ENCODE data around the gene SF1. TPM values are rescaled to one million over a fixed set of nuclear protein-coding genes. Genes with fewer than 3 reads are reported as not detected.

SF1 gene
- polyA plus RNA-seq, 1 of the 3 experiments (the other 2 are of a cell fraction): 66.3 TPM

DNA sequence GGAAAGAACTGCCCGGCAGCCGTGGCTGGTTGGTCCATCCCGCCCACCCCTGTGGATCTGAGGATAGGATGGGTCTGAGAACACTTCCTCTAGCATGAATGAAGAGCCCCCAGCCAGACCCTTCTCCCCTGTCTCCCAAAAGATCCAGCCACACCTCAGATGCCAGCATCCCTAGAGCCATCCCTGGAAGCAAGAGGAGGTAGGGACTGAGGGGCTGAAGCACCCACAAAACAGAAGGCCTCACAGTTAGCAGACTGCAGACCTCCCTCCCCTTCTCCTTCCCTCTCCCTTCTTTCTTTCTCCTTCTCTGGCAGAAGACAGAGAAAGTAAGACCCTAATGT is 57.0 kb downstream of the SF1 start:
- Histone ChIP-seq H3K79me2 (ENCODE audit: insufficient read depth) (no peaks in the 10 kb centered on the region), H3K4me1 (ENCODE audit: control insufficient read depth in 1 of 2, insufficient read depth in 2 of 2, low read depth in 1 of 2, low read length in 1 of 2) (peaks cover 0 to 46% of the 10 kb centered on the region in 2 experiments; a peak in 1 of 4 replicates), H3K36me3 (replicated peaks in 1 of 2; ENCODE audit: control insufficient read depth in 1 of 2, insufficient read depth in 2 of 2, low read length in 1 of 2) (no peaks in the 10 kb centered on the region), H3K9me2 (no peaks in the 10 kb centered on the region), H3K9me3 (no peaks in the 10 kb centered on the region), H4K20me1 (ENCODE audit: insufficient read depth) (no peaks in the 10 kb centered on the region), H3K4me2 (no peak overlapping the region), H3K4me3 (ENCODE audit: low read depth in 2 of 2, low read length in 1 of 2) (no peak overlapping the region; a peak in 1 of 4 replicates), H3K27me3 (ENCODE audit: insufficient read depth) (peaks cover 13% of the 10 kb centered on the region), H2AFZ (ENCODE audit: low read depth) (no peak overlapping the region), H3K9ac (no peak overlapping the region), H3K27ac (ENCODE audit: low read depth in 2 of 2, low read length in 1 of 2) (no peak overlapping the region), H3F3A (replicated peaks; ENCODE audit: insufficient read depth) (no peaks in the 10 kb centered on the region)
- TF ChIP-seq, protein P1, sequence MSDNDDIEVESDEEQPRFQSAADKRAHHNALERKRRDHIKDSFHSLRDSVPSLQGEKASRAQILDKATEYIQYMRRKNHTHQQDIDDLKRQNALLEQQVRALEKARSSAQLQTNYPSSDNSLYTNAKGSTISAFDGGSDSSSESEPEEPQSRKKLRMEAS (IDR thresholded peaks at IDR 0.05; ENCODE audit: low read depth): no peak
- TF ChIP-seq GATA2 (CRISPR knock-in tag; IDR thresholded peaks at IDR 0.05) (no peak), ELF1 (IDR thresholded peaks at IDR 0.05) (no peak), TAF1 (IDR thresholded peaks at IDR 0.05; ENCODE audit: borderline replicate concordance, low read depth, low read length) (no peak), NRF1 (IDR thresholded peaks at IDR 0.05; ENCODE audit: low read depth, low read length) (no peak), MXI1 (IDR thresholded peaks at IDR 0.05; ENCODE audit: low read depth, low read length) (no peak), FOXJ3 (CRISPR knock-in tag; IDR thresholded peaks at IDR 0.05) (no peak)
- TF ChIP-seq, protein P2, sequence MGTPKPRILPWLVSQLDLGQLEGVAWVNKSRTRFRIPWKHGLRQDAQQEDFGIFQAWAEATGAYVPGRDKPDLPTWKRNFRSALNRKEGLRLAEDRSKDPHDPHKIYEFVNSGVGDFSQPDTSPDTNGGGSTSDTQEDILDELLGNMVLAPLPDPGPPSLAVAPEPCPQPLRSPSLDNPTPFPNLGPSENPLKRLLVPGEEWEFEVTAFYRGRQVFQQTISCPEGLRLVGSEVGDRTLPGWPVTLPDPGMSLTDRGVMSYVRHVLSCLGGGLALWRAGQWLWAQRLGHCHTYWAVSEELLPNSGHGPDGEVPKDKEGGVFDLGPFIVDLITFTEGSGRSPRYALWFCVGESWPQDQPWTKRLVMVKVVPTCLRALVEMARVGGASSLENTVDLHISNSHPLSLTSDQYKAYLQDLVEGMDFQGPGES (IDR thresholded peaks at IDR 0.05; ENCODE audit: low read depth, low read length): no peak
- ChIA-PET CTCF (interaction anchor here (0.9 to 2.0 kb wide), 7 partner anchors 10 to 32 kb away, joined by 4 to 33 read pairs (median 7); partner anchors contain the start of gene RASGRP2), POLR2A (interaction anchor here (0.8 kb wide), 1 partner anchor 38 kb away, joined by 3 read pairs; the partner anchor contains the start of gene PYGM)
- no peak for DNase-seq
- 20% methylated on average over 1 of the region's 3 CpGs for WGBS (ENCODE audit: low lambda C conversion rate)

DNA sequence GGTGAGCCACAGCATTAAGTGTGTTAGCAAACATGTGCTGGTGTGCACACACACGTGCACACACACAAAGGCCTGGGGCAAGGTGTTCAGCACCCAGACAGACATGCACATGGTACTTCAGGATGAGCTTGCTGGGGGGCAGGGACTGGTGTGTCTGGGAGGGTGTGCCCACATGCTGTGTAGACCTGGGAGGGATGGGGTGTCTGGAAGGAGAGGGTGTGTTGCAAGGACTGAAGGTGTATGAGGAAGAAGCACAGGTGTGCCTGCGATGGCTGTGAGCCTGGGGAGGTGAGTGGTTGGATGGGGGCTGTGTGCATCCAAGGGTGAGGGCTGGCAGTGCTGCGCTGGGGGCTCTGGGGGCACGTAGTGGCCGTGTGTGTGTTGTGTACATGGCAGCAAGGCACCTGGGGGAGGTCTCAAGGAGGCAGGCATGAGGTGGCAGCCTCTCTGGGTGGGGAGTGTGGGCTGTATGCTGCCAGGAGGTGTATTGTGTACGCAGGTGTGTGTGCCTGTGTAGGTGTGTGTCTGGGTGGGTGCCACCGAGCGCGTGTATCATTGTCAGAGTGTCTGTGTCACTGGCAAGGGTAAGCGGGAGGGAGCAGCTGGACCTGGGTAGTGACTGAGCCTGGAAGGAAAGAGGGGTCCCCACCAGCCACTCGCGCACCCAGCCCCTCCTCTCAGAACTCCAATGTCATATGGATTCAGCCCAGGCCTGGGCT is 57.5 kb downstream of the SF1 start:
- no peak overlapping the region for H2AFZ ChIP-seq (ENCODE audit: low read depth)
- H3K27me3 ChIP-seq (ENCODE audit: insufficient read depth): peaks cover 13% of the 10 kb centered on the region
- no peaks in the 10 kb centered on the region for H3K9me2 ChIP-seq
- DNase-seq: no peak
- no peaks in the 10 kb centered on the region for H3K79me2 ChIP-seq (ENCODE audit: insufficient read depth)
- ChIA-PET CTCF (interaction anchor here (1.6 to 7.1 kb wide), 2 partner anchors 10 to 32 kb away, joined by 3 to 68 read pairs; no protein-coding TSS in a partner anchor), POLR2A (no interaction called here)
- no peaks in the 10 kb centered on the region for H3F3A ChIP-seq (replicated peaks; ENCODE audit: insufficient read depth)
- H3K4me2 ChIP-seq: no peak overlapping the region
- H3K4me1 ChIP-seq (ENCODE audit: control insufficient read depth in 1 of 2, insufficient read depth in 2 of 2, low read depth in 1 of 2, low read length in 1 of 2): peaks cover 0 to 52% of the 10 kb centered on the region in 2 experiments; a peak in 1 of 4 replicates
- no peak overlapping the region for H3K27ac ChIP-seq (ENCODE audit: low read depth in 2 of 2, low read length in 1 of 2)
- H4K20me1 ChIP-seq (ENCODE audit: insufficient read depth): no peaks in the 10 kb centered on the region
- WGBS (ENCODE audit: low lambda C conversion rate): 68% methylated on average over 12 of the region's 12 CpGs
- no peaks in the 10 kb centered on the region for H3K9me3 ChIP-seq
- H3K36me3 ChIP-seq (replicated peaks in 1 of 2; ENCODE audit: control insufficient read depth in 1 of 2, insufficient read depth in 2 of 2, low read length in 1 of 2): no peaks in the 10 kb centered on the region
- no peak overlapping the region for H3K9ac ChIP-seq
- H3K4me3 ChIP-seq (ENCODE audit: low read depth in 2 of 2, low read length in 1 of 2): no peak overlapping the region
- TF ChIP-seq, protein P3, sequence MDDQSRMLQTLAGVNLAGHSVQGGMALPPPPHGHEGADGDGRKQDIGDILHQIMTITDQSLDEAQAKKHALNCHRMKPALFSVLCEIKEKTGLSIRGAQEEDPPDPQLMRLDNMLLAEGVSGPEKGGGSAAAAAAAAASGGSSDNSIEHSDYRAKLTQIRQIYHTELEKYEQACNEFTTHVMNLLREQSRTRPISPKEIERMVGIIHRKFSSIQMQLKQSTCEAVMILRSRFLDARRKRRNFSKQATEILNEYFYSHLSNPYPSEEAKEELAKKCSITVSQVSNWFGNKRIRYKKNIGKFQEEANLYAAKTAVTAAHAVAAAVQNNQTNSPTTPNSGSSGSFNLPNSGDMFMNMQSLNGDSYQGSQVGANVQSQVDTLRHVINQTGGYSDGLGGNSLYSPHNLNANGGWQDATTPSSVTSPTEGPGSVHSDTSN (IDR thresholded peaks at IDR 0.05): no peak
- TF ChIP-seq, protein P2 (IDR thresholded peaks at IDR 0.05; ENCODE audit: low read depth, low read length): no peak
- TF ChIP-seq TEAD4 (IDR thresholded peaks at IDR 0.05; ENCODE audit: borderline replicate concordance, insufficient read depth) (no peak), RXRA (IDR thresholded peaks at IDR 0.05; ENCODE audit: borderline replicate concordance, low read depth) (no peak), SIN3A (IDR thresholded peaks at IDR 0.05; ENCODE audit: borderline replicate concordance, low read depth, low read length) (no peak), FOXM1 (IDR thresholded peaks at IDR 0.05; ENCODE audit: low read depth) (no peak), TAF1 (IDR thresholded peaks at IDR 0.05; ENCODE audit: borderline replicate concordance, low read depth, low read length) (no peak), RCOR1 (IDR thresholded peaks at IDR 0.05; ENCODE audit: low read length) (no peak)
- TF ChIP-seq, protein P4, sequence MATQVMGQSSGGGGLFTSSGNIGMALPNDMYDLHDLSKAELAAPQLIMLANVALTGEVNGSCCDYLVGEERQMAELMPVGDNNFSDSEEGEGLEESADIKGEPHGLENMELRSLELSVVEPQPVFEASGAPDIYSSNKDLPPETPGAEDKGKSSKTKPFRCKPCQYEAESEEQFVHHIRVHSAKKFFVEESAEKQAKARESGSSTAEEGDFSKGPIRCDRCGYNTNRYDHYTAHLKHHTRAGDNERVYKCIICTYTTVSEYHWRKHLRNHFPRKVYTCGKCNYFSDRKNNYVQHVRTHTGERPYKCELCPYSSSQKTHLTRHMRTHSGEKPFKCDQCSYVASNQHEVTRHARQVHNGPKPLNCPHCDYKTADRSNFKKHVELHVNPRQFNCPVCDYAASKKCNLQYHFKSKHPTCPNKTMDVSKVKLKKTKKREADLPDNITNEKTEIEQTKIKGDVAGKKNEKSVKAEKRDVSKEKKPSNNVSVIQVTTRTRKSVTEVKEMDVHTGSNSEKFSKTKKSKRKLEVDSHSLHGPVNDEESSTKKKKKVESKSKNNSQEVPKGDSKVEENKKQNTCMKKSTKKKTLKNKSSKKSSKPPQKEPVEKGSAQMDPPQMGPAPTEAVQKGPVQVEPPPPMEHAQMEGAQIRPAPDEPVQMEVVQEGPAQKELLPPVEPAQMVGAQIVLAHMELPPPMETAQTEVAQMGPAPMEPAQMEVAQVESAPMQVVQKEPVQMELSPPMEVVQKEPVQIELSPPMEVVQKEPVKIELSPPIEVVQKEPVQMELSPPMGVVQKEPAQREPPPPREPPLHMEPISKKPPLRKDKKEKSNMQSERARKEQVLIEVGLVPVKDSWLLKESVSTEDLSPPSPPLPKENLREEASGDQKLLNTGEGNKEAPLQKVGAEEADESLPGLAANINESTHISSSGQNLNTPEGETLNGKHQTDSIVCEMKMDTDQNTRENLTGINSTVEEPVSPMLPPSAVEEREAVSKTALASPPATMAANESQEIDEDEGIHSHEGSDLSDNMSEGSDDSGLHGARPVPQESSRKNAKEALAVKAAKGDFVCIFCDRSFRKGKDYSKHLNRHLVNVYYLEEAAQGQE (IDR thresholded peaks at IDR 0.05; ENCODE audit: low read depth, low read length): no peak
- TF ChIP-seq, protein P5, sequence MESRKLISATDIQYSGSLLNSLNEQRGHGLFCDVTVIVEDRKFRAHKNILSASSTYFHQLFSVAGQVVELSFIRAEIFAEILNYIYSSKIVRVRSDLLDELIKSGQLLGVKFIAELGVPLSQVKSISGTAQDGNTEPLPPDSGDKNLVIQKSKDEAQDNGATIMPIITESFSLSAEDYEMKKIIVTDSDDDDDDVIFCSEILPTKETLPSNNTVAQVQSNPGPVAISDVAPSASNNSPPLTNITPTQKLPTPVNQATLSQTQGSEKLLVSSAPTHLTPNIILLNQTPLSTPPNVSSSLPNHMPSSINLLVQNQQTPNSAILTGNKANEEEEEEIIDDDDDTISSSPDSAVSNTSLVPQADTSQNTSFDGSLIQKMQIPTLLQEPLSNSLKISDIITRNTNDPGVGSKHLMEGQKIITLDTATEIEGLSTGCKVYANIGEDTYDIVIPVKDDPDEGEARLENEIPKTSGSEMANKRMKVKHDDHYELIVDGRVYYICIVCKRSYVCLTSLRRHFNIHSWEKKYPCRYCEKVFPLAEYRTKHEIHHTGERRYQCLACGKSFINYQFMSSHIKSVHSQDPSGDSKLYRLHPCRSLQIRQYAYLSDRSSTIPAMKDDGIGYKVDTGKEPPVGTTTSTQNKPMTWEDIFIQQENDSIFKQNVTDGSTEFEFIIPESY (IDR thresholded peaks at IDR 0.05; ENCODE audit: borderline replicate concordance, low read depth): no peak

All from SK-N-SH (cell line).